ENCODE data around the gene HPSE2. TPM values are rescaled to one million over a fixed set of nuclear protein-coding genes. Genes with fewer than 3 reads are reported as not detected.

The HPSE2 gene
- total RNA-seq, 1 experiment from 2014 or later = 0.20 TPM

- Histone ChIP-seq H3K4me2 (ENCODE audit: insufficient read depth, insufficient read length, low read length) (no peak overlapping the region), H3K27me3 (ENCODE audit: insufficient read depth, low read length) (no peaks in the 10 kb centered on the region), H3K56ac (ENCODE audit: insufficient read length, low read depth, low read length) (no peak overlapping the region), H3T11ph (ENCODE audit: low read length) (no peak overlapping the region), H4K5ac (ENCODE audit: insufficient read length, low read depth, low read length) (no peak overlapping the region), H3K4me1 (ENCODE audit: insufficient read depth, low read length) (no peaks in the 10 kb centered on the region), H4K91ac (ENCODE audit: insufficient read length, low read depth, low read length) (no peak overlapping the region), H3K23ac (ENCODE audit: insufficient read length, low read depth, low read length) (no peak overlapping the region), H2AFZ (ENCODE audit: low read length) (no peak overlapping the region), H2BK20ac (ENCODE audit: low read depth, low read length, poor library complexity, severe bottlenecking) (no peak overlapping the region), H2BK120ac (ENCODE audit: low read depth, low read length, poor library complexity, severe bottlenecking) (no peak overlapping the region), H3K14ac (ENCODE audit: insufficient read depth, low read length) (no peak overlapping the region), H3K18ac (ENCODE audit: insufficient read length, low read depth, low read length) (no peak overlapping the region), H4K20me1 (ENCODE audit: control insufficient read depth, insufficient read depth, insufficient read length) (no peaks in the 10 kb centered on the region), H3K27ac (ENCODE audit: insufficient read length, low read depth, low read length) (no peak overlapping the region), H4K8ac (replicated peaks; ENCODE audit: insufficient read length, low read depth, low read length) (no peak overlapping the region), H3K79me1 (ENCODE audit: insufficient read depth, low read depth, low read length, poor library complexity, severe bottlenecking) (no peaks in the 10 kb centered on the region), H2BK15ac (ENCODE audit: low read depth, low read length) (no peak overlapping the region), H3K9me3 (ENCODE audit: control insufficient read depth, low read depth, low read length) (no peaks in the 10 kb centered on the region), H3K9ac (ENCODE audit: extremely low read depth, insufficient read length, low read length) (no peak overlapping the region), H2AK5ac (ENCODE audit: insufficient read length, low read length) (no peak overlapping the region), H3K23me2 (ENCODE audit: insufficient read length, low read depth, low read length, poor library complexity, severe bottlenecking) (no peaks in the 10 kb centered on the region), H2BK5ac (ENCODE audit: insufficient read length, low read length) (no peak overlapping the region), H3K4ac (ENCODE audit: low read depth, low read length) (no peak overlapping the region), H3K79me2 (ENCODE audit: insufficient read depth, low read length) (no peaks in the 10 kb centered on the region), H2BK12ac (ENCODE audit: insufficient read length, low read depth, low read length) (no peak overlapping the region)
- no peak for DNase-seq
- no peak overlapping the region for H3K27ac Mint-ChIP-seq
- H3K9me3 Mint-ChIP-seq = no peaks in the 10 kb centered on the region
- TF ChIP-seq CTCF (conservative IDR thresholded peaks at IDR 0.05) = no peak
- H3K36me3 Mint-ChIP-seq (ENCODE audit: insufficient read depth in 1 of 3, low read depth in 3 of 3) = no peaks in the 10 kb centered on the region
- no peak overlapping the region for H3K4me3 Mint-ChIP-seq
- H3K27me3 Mint-ChIP-seq (ENCODE audit: low read depth) = no peaks in the 10 kb centered on the region; the same call in 1 of the 2 replicates
- no CpG with 5 or more reads among the region's 2 CpGs for WGBS (ENCODE audit: extremely low coverage, insufficient read length, low lambda C conversion rate)
- H3K4me1 Mint-ChIP-seq = no peaks in the 10 kb centered on the region
These were observed 675.1 kb downstream of the HPSE2 start for GRCh38 chr10:98560565-98560964.
